ENCODE data around the gene DHX34.
"Not testable (repeated sequence)": the region's sequence is repeated elsewhere in the genome, so short reads cannot be mapped to it uniquely, and the experiment has no call there.

Gene DHX34

DNA sequence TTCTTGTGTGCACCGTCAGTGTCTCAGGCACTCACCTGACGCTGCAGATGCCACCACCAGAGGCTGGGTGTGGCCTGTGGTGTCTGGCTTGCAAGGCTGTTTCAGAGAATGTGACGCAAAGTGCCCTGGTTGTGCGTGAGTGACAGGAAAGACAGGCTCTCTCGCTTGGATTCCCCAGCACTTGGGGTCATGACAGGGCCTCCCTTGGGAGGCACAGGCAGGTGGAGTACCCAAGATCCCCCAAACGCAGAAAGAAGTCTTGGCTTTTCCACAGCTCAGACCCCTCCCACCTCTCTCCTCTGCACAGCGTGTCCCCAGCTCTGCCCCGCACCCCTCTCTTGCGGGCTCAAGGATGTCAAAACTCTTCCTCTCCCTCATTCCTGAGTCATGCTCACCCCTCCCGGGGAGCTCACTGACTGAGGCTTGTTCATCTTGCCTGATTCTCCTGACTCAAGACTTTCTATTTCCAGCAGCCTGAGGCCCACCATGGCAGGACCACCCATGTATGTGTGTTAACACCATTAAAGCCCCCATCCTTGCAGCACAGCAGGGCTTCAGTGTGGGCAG lies 21.0 kb downstream of the DHX34 start:
- no peak for DNase-seq

DNA sequence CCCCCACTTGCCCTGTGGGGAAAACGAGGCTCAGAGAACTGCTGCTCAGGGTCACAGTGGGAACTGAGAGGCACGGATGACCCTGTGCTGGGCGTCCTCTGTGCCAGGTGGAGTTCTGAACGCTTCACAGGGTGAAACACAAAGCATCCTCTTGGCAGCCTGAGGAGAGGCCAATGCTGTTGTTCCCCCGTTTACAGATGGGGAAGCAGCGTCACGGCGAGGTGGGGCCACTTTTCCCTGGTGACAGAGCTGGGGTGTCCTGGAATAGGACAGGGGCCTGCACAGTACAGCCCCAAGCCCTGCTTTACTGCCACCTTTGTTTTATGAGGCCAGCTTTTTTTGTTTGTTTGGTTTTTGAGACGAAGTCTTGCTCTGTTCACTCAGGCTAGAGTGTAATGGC lies 22.1 kb downstream of the DHX34 start:
- DNase-seq = no peak

DNA sequence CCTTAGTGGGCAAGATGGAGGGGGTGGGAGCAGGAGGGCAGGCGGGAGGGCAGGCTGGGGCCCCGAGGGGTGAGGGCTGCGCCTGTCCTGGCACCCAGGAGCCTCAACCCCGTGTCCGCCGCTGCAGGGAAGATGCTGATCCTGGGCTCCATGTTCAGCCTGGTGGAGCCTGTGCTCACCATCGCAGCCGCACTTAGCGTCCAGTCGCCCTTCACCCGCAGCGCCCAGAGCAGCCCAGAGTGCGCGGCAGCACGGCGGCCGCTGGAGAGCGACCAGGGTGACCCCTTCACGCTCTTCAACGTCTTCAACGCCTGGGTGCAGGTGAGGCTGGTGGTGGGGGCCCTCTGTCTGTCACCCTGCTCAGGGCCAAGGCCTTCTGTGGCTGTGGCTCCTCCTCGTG lies 23.5 kb downstream of the DHX34 start:
- DNase-seq = no peak

DNA sequence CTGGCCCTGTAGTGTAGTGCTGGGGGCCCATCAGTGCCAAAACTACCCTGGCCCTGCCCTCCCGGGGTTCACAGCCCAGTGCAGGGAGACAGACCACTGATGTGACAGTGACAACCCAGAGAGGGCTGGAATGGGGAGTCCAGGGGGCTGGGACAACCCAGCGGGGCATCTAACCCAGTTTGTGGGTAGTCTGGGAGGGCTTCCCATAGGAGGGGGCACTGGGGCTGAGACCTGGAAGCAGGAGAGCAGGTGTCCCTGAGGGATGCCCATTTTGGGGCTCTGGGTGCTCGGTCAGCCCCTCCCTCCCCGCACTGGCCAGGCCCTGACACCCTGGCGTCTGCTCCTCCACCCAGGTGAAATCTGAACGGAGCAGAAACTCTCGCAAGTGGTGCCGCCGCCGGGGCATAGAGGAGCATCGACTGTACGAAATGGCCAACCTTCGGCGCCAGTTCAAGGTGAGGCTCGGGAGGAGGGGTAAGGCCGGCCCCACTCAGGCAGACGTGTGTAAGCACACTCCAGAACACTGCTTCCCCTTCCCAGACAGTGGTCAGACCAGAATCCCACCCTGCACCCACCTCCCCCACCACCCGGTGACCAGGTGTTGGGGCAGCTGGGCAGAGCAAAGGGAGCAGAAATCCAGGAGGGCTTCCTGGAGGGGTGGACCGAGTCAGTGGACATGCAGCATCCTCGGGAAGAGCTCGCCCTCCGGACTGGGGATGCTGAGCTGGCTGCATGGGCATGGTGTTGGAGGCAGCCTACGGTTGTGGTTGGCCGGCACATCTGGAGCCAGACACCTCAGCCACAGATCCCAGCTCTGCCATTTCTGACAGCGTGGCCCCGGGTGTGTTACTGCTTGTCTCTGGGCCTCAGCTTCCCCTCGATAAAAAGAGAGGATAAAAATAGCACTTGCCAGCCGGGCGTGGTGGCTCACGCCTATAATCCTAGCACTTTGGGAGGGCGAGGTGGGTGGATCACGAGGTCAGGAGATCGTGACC lies 24.4 kb downstream of the DHX34 start:
- DNase-seq = no peak

DNA sequence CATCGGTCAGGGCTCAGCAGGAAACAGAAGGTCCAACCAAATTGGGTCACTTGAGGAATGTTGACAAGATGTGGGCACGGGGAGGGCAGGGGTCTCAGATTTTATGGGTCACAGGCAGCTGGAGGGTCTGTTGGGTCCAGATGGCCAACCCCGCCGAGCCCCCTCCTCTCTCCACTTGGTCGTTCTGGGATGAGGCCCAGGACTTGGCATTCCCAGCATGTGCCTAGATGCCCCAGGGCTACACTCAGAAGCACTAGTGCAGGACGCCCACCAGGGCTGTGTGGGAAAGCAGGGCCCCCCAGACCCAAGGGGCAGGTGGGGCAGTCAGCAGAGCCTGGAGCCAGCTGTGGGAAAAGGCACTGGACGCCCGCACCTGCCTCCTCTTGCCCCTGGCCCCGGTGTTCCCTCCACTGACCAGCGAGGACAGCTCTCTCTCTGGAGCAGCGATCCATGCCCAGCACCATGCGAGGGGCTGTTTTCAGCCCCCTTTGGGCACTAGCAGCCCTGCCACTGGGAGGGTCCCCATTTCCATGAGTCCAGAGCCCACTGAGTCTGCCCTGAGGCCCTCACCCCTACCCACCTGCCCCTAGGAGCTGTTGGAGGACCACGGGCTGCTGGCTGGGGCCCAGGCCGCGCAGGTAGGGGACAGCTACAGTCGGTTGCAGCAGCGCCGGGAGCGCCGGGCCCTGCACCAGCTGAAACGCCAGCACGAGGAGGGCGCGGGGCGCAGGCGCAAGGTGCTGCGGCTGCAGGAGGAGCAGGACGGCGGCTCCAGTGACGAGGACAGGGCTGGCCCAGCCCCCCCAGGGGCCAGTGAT lies 26.0 kb downstream of the DHX34 start:
- no peak for DNase-seq

DNA sequence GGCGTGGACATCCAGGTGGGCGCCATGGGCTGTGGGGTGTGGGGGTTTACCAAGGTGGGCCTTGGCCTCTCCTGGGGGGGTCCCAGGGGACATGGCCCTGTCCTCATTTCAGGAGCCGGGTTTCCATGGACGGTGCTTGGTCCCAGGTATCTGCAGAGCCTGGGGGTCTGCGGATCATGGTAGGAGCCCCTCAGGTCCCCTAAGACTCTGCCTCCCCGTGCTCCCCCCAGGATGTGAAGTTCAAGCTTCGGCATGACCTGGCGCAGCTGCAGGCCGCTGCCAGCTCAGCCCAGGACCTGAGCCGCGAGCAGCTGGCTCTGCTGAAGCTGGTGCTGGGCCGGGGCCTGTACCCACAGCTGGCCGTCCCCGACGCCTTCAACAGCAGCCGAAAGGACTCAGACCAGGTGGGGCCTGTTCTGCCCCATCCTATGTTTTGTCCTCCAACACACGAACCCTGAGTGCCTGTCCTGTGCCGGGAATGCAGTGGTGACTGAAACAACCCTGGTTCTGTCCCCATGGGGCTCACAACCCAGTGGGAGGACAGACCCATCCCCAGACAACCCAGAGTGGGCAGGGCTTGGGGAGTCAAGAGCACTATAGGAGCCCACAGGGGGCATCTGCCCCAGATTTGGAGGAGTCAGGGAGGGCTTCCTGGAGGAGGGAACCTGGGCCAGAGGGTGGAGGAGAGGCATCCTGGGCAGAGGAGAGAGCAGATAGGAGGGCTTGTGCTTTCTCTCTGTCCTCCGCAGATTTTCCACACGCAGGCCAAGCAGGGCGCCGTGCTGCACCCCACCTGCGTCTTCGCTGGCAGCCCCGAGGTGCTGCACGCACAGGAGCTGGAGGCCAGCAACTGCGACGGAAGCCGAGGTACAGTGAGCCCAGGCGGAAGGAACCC lies 26.8 kb downstream of the DHX34 start:
- DNase-seq = no peak

DNA sequence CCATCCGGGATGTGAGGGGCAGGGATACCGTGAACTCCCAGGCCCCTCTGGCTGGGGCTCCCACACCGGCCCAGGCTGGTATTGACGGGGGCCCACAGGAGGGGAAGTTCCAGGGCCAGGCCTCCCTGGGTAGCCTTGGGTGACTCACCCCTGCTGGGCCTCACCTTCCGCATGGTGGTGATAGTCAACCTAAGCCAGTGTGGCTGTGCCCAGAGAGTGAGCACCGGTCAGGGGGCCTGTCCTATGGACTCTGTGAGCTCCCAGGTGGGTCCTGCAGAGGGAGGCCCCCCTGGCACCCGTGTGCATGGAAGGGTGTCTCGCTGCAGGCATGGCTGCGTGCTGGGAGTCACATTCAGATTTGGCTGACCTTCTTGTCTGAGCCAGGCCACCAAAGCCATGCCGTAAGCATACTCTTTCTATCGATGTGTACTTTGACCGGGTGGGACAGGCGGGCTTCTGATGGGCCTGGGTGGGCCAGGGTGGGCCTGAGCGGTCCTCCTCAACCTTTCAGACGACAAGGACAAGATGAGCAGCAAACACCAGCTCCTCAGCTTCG lies 27.6 kb downstream of the DHX34 start:
- DNase-seq = no peak

DNA sequence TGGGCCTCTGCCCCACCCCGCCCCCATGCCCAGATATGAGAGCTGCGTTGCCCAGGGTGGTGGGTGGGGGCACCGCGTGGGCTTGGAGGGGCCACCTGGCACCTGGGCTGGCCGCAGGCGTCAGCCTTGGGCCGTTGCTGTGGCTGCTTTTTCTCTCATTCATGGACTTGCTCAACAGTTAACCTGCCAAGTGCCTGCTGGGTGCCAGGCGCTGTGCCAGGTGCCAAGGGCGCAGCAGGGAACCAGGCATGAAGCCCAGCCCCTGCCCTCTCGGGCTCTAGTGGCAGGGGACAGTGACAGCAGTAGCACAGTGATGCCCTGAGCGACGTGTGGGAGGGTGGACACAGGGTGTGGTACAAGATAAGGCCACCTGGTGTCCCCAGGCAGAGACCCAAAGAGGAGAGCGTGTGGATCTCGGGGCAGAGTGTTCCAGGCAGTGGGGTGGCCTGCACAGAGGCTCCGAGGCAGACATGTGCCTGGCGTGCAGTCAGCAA lies 28.1 kb downstream of the DHX34 start:
- no peak for DNase-seq

DNA sequence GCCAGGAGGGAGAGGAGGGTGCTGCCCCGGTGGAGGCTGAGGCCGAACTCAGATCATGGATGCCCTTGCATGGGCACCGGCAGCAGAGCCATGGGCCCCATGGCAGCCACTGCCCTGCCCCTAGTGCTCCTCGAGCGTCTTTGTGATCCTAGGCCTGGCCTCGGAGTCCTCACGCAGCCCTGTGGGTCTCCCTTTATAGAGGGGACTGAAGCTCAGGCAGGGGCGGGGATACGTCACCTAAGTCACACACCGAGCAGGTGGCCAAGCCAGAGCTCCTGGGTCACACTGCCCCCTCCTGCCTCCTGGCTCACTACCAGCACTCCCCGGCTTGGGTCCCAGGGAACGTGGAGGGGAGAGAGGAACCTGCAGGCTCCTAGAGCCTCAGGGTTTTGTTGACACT lies 28.7 kb downstream of the DHX34 start:
- no peak for DNase-seq

DNA sequence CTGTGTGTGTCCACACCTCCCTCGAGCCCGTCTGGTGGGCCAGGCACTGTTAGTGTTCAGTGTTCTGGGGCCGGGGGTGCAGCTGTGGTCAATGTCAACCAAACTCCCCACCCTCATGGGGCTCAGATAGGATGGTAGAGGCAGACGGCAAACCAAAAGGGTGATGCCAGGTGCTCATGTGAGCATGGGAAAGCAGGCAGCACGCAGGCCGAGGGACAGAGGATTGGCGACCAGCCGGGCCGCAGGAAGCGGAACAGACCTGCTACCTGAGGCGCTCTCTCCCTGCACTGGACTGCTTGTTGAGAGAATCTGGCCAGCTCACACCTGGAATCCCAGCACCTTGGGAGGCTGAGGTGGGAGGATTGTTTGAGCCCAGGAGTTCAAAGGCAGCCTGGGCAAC lies 29.1 kb downstream of the DHX34 start:
- no peak for DNase-seq

DNA sequence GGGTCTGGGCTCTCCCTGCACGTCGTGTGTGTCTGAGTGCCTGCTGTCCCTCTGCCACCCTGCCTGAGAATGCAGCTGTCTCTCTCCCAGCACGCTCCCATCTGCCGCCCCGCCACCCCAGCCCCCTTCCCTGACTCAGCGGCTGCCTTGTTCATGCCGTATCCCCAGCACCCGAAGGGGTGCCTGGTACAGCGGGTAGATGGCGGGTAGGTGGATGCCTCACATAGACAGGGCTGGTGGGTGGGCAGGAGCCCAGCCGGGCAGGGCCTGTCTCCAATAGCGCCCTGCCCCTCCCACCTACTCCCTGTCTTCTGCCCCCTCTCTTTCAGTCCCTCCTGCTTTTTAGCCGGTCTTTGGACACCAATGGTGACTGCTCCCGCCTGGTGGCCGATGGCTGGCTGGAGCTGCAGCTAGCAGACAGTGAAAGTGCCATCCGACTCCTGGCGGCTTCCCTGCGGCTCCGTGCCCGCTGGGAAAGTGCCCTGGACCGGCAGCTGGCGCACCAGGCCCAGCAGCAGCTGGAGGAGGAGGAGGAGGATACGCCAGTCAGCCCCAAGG lies 30.3 kb downstream of the DHX34 start:
- DNase-seq = no peak

DNA sequence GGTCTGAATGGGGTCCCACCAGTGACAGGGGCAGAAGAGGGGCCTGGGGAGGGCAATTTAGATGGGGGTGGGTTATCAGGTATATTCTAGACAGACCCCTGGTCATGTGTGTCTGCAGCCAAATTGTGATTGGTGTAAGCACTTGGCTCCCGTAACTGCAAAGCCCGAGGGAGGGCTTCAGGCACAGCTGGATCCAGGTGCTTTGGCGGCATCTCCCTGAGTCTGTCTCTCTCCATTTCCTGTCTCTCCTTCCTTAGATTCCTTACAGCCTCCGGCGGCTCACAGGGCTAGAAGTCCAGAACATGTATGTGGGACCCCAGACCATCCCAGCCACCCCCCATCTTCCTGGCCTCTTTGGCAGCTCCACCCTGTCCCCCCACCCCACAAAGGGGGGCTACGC lies 31.4 kb downstream of the DHX34 start:
- no peak for DNase-seq

DNA sequence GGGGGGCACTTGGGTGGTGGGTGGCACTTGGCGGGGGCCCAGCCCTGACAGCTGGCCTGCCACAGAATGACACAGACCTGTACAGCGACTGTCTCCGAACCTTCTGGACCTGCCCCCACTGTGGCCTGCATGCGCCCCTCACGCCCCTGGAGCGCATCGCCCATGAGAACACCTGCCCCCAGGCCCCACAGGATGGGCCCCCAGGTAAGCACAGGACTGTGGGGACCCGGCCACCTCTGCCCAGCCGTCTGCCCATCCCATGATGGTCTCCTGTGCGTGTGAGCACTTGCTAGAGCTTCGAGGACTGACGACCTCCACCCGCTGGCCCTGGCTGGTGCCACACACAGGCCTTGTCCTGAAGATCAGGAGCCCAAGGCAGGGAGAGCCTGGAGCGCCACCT lies 32.0 kb downstream of the DHX34 start:
- no peak for DNase-seq

DNA sequence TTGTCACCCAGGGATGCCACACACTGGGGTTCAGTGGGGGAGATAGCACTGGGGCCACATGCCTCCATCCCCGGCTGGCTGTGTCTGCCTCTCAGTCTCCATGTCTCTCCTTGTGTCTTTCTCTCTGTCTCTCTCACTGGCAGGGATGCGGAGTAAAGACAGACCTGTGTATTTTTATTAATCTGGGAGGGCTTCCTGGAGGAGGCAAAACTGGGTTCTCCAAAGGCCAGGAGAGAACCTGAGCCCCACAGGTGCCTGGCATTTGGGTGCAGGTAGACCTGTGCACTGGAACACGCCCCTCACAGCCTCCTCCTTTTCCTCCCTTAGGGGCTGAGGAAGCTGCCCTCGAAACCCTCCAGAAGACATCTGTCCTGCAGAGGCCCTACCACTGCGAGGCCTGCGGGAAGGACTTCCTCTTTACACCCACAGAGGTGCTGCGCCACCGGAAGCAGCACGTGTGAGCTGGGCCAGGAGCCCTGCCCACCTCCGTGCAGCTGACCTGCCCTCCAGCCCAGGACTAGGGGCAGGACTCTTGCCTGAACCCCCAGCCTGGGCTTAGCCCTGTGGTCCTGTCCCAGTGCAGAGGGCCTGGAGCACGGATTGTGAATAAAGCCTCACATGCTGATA lies 32.7 kb downstream of the DHX34 start:
- DNase-seq = no peak

DNA sequence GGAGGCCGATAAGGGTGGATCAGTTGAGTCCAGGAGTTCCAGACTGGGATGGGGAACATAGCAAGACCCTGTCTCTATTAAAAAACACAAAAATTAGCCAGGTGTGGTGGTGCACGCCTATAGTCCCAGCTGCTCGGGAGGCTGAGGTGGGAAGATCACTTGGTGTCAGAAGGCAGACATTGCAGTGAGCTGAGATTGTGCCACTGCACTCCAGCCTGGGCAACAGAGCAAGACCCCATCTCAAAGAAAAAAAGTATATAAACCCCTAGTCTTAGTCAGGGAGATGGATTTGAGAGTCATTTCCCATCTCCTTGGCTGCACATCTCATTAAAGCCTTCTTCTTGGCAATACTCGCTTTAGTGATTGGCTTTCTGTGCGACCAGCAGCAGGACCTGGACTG lies 34.8 kb downstream of the DHX34 start:
- not testable (repeated sequence) for DNase-seq

DNA sequence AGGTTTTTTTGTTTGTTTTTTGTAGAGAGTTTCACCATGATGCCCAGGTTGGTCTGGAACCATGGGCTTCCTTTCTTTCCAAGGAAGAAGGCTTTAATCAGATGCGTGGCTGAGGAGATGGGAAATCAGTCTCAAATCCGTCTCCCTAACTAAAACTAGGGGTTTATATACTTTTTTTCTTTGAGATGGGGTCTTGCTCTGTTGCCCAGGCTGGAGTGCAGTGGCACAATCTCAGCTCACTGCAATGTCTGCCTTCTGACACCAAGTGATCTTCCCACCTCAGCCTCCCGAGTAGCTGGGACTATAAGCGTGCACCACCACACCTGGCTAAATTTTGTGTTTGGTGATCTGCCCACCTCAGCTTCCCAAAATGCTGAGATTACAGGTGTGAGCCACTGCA lies 35.4 kb downstream of the DHX34 start:
- DNase-seq = not testable (repeated sequence)

DNA sequence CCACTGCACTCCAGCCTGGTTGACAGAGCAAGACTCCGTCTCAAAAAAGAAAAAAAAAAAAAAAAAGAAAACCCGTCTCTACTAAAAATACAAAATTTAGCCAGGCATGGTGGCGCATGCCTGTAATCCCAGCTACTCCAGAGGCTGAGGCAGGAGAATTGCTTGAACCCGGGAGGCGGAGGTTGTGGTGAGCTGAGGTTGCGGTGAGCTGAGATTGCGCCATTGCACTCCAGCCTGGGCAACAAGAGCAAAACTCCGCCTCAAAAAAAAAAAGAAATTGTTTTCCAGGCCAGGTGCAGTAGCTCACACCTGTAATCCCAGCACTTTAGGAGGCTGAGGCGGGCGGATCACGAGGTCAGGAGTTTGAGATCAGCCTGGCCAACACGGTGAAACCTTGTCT lies 37.5 kb downstream of the DHX34 start:
- not testable (repeated sequence) for DNase-seq

DNA sequence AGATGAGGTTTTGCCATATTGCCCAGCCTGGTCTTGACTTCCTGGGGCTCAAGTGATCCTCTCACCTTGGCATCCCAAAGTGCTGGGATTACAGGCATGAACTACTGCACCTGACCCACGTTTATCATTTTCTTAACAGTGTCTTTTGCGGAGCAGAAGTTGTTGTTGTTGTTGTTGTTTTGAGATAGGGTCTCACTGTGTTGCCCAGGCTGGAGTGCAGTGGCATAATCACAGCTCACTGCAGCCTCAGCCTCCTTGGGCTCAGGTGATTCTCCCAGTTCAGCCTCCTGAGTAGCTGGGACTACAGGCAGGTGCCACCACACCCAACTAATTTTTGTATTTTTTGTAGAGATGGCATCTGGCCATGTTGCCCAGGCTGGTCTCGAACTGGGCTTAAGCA lies 38.5 kb downstream of the DHX34 start:
- not testable (repeated sequence) for DNase-seq

DNA sequence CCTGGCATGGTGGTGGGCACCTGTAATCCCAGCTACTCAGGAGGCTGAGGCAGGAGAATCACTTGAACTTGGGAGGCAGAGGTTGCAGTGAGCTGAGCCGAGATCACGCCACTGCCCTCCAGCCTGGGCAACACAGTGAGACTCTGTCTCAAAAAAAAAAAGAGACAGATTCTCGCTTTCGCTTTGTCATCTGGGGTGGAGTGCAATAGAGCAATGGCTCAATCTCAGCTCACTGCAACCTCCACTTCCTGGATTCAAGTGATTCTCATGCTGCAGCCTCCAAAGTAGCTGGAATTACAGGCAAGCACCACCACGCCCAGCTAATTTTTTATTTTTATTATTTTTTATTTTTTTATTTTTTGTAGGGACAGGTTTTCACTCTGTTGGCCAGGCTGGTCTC lies 39.6 kb downstream of the DHX34 start:
- DNase-seq = not testable (repeated sequence)

DNA sequence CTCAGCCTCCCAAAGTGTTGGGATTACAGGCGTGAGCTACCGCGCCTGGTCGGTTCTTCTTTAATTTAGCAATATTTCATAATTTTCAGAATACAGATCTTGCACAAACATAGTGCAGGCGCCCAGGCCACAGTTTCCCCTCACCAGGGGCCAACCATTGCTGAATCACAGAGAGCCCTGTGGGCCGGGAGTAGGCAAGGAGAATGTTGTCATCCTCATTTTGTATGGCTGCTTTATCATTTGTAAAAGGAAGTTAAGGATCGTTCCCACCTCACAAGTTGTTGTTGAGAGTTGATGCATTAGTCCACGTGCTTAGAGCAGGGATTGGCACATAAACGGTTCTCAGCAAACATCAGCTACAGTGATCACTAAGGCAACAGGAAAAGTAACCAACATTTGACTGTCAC lies 40.0 kb downstream of the DHX34 start:
- DNase-seq = no peak

All from islet precursor cell (in vitro differentiated cells).